CD4-positive, alpha-beta T cell treated with Interleukin-15 for 1 hour (primary cell): ENCODE results near the gene ANXA2R.
"Not testable (repeated sequence)": the region's sequence is repeated elsewhere in the genome, so short reads cannot be mapped to it uniquely, and the experiment has no call there.

ENCODE experiments used
- DNase-seq: peaks from one replicate; pipeline ENCODE4 v3.0.0-alpha.2; 2020

The ANXA2R gene, protein sequence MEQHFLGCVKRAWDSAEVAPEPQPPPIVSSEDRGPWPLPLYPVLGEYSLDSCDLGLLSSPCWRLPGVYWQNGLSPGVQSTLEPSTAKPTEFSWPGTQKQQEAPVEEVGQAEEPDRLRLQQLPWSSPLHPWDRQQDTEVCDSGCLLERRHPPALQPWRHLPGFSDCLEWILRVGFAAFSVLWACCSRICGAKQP

DNA sequence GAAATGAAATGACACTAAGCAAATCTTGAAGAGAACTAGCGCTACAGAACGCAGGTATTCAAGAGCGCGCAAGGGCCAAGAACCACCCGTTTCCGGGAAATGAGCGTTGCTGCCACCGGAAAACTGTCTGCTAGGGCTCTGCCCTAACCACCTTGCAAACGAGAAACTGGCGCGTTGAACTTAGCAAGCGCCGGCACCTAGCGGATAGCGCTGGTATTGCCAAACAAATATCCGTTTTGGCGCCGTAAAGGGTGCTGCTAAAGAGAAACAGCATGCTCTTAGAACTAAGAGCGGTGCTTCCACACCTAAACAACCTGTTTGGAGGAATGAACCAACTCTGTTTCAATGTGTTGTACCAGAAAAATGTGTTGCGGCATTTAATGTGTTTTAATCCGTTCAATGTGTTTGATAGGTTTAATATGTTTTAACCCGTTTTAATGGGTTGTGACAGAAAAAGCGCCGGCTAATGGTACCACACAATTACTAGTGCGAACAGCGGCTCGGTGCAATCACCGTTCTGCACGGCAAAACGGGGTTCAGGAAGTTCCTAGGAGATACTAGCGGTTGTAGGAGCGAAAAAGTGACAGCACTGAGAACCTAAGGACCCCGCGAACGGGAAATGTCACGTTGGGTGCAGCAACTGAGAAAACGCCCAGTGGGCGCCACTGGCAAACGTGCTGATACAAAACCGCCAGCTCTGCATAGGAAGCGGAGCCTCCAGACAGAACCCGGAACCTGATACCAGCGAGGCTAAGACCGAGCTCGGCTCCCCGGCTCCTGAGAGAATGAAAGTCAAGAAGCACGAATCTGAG, at the start of gene ANXA2R:
Gene ANXA2R, minus strand, starts transcription at position 33 of the 812 bp plus-strand sequence. CDS start 273 bp downstream, outside the sequence.
- DNase-seq, result peak; percentile 96

DNA sequence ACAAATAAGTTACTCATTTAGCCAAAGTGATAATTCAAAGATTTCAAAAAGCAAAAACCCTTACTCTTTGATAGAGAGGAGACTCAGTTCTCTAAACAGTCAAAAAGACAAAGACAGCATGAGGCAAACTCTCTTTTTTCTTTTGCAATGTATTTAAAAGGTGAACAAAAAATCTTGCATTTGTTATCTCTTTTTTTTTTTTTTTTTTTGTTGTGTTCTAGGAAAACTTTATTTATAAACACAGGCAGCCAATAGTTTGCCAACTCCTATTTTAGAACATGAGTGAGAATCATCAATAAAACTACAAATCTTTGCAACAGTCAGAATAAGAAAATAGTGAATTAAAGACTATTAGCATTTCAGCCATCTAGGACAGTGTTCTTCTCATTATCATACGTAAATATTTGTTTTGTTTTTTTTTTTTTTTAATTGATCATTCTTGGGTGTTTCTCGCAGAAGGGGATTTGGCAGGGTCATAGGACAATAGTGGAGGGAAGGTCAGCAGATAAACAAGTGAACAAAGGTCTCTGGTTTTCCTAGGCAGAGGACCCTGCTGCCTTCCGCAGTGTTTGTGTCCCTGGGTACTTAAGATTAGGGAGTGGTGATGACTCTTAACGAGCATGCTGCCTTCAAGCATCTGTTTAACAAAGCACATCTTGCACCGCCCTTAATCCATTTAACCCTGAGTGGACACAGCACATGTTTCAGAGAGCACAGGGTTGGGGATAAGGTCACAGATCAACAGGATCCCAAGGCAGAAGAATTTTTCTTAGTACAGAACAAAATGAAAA, 46.2 kb upstream of the ANXA2R start:
- not testable (repeated sequence) for DNase-seq

DNA sequence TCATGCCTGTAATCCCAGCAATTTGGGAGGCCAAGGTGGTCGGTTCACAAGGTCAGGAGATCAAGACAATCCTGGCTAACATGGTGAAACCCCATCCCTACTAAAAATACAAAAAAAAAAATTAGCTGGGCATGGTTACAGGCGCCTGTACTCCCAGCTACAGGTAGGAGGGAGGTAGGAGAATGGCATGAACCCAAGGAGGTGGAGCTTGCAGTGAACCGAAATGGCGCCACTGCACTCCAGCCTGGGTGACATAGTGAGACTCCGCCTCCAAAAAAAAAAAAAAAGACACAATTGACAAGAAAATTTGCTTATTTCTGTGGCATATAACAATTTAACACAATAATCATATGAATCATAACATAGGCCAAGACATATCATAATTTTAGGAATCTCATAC, 45.3 kb upstream of the ANXA2R start:
- DNase-seq, result no peak

DNA sequence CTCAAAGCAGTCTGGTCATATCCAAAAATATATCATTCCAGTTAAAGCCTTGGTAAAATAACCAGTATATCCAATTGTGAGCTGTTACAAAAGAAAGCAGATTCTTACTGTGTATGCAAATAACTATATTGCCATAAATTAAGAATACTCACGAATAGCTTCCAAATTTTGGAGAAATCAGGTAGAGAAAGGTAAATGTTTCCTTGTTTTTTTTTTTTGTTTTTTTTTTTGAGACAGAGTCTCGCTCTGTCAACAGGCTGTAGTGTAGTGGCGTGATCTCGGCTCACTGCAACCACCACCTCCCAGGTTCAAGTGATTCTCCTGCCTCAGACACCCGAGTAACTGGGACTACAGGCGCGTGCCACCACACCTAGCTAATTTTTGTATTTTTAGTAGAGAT, 44.3 kb upstream of the ANXA2R start:
- not testable (repeated sequence) for DNase-seq

DNA sequence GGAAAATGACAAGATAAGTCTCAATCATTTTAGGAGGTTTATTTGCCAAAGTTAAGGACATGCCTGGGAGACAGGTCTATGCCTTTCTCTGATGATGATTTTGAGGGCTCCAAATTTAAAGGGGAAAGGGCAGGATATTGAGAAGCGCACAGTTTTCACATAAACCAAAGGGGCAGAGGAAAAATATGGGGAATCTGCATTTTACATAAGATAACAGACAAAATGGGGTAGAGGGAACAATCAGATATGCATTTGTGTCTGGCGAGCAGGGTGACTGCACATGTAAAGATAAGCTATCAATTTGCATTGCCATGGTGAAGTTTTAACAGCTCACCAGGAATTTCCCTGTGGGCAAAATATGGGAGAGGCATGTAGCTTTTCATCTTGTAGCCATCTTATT, 41.2 kb upstream of the ANXA2R start:
- DNase-seq, result not testable (repeated sequence)

DNA sequence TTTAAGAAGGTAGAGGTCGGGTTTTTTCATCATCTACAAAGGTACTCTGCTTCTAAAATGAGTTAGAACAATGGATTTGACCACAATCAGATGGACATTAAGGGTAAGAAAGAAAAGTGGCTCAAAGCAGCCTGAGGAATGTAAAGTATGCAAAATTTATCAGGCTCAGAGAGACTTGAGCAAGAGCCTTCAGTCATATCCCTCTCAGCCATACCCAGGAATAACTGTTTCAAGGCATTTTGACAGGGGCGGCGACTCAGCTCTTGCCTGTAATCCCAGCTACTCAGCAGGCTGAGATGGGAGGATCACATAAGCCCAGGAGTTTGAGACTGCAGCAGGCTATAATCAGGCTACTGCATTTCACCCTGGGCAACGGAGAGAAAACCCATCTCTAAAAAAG, 38.8 kb upstream of the ANXA2R start:
- DNase-seq, result no peak

DNA sequence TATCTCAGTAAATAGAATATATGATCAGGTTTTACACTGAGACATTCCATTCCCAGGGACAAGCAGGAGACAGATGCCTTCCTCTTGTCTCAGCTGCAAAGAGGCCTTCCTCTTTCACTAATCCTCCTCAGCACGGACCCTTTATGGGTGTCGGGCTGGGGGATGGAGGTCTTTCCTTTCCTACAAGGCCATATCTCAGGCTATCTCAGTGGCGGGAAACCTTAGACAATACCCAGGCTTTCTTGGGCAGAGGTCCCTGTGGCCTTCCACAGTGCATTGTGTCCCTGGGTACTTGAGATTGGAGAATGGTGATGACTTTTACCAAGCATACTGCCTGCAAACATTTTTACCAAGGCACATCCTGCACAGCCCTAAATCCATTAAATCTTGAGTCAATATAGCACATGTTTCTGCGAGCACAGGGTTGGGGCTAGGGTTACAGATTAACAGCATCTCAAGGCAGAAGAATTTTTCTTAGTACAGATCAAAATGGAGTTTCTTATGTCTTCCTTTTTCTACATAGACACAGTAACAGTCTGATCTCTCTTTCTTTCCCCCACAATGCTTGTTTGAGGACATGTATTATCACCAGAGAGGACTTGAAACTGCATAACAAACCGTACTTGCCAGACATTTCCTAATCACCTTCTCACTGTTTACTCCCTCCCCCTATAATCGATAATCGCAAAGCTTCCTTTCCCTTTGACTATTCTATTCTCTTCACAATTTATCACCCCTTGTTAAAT, 37.5 kb upstream of the ANXA2R start:
- not testable (repeated sequence) for DNase-seq

DNA sequence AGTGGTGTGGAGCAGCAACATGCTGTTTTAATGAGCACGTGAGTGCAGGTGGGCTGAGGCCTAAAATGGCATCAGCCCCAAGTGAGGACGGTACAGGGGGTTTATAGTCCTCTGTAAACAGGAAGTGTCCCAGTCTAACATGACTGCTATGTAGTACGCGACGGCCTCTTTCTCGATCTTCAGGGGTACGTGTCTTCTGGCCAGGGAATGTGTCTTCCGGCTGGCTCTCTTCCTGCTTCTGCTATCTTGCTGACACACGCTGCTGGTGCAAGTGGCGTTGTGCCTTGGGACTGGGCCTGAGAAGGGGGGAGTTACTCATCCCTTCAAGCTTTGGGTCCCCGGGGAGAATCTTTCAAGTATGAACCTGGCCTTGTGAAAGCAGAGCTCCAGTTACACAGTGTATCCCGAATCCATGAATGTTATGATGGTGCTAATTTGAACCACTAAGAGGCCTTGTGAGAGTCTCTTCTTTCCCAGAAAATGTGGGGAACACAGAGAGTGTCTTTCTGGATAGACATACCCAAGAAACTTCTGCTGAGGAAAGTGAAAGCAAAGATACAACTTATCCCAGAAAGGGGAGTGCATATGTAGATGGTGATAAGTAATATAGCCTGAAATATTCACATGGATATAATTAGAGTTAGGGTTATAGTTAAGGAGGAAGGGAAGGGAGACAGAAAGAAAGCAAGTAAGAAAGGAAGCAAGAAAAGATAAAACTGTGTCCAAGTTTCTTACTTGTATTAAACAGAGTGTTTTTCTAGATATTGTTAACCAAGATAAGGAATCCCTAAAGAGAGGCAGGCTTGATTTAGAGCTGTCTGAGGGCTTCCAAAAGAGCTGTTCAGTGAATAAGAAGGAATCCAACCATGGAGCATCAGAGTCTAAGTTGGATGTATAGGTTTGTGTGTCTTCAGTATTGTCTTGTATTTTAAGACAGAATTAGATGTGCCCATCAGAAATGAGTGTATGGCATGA, 35.5 kb upstream of the ANXA2R start:
- no peak for DNase-seq

DNA sequence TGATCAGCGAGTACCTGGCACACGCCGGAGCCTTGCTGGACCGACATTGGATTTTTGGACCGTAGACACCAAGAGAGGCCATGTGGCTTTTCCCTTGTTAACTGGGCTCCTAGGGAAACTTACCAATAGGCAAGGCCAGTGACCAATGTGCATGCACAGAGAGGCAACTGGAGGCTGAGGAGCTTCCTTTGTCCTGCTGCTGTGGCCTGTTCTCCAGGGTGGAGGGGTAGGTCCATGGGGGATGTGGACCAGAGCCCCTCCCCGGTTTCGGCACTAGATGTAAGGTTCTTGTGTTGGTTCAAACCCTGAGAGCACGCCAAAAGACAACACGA, 34.8 kb upstream of the ANXA2R start:
- no peak for DNase-seq

DNA sequence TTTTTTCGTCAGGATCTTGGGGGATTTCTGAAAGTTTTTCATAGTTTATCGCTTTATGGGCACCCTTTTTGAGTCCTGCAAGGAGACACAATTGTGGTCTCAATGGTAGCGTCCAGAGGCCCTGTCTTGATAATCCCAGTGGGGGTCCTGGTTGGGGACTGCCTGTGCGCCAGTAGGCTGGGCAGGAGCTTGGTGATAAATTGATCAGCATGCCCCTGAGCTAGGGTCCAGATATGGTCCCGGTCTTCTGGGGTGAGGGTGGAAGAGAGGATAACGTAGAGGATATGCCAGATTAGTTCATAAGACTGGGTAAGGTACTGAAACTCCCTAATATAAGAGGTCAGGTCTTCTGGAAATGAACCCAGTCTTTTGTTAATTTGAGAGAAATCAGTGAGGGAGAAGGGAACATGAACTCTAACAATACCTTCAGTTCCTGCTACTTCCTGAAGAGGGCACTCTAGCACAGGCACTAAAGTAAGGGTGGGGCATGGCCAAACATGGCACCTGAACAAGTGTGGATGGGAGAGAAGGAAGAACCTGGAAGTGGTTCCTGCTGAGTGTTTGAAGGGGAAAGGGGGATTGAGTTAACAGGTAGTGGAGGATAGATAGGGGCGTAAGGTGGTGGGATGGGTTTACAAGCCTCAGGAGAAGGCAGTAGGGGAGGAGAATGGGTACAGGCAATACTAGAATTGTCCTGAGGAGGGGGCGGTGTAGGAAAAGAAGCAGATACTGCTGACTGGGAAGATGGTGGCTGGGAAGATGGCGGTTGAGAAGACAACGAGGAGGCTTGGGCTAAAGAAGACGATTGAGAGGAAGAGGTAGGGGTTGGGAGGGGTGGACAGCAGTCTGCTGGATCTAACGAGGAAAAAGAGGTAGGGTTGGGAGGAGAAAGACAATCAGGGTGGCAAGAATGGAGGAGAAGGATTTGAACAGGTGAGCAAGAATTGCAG, 33.8 kb upstream of the ANXA2R start:
- peak; percentile 35 for DNase-seq

DNA sequence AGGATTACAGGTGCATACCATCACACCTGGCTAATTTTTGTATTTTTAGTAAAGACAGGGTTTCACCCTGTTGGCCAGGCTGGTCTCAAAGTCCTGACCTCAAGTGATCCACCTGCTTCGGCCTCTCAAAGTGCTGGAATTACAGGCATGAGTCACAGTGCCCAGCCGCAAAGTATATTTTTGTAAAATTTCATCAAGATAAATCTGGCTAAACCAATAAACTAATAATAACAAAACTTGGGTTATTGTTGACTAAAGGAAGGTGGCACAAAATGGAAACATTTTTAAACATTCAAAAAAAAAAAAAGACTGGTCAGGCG, 29.2 kb upstream of the ANXA2R start:
- not testable (repeated sequence) for DNase-seq

DNA sequence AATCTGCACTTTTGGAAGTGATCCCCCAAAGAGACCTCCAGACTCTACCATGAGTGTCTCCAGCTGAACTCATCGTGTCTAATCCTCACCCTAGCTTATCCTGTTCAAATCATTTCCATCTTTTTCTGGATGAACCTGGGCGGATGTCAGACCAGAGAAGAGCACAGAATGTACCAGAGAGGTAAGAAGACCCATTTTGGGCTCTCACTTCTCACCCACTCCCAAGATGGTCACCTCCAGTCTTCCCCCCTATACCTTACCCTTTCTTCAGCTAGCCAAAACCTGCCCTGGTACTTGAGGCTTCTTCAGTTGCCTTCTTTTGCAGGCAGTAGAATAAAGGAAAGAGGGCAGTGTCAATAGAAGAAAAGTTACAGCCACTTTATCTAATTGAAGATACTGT, 27.9 kb upstream of the ANXA2R start:
- no peak for DNase-seq

DNA sequence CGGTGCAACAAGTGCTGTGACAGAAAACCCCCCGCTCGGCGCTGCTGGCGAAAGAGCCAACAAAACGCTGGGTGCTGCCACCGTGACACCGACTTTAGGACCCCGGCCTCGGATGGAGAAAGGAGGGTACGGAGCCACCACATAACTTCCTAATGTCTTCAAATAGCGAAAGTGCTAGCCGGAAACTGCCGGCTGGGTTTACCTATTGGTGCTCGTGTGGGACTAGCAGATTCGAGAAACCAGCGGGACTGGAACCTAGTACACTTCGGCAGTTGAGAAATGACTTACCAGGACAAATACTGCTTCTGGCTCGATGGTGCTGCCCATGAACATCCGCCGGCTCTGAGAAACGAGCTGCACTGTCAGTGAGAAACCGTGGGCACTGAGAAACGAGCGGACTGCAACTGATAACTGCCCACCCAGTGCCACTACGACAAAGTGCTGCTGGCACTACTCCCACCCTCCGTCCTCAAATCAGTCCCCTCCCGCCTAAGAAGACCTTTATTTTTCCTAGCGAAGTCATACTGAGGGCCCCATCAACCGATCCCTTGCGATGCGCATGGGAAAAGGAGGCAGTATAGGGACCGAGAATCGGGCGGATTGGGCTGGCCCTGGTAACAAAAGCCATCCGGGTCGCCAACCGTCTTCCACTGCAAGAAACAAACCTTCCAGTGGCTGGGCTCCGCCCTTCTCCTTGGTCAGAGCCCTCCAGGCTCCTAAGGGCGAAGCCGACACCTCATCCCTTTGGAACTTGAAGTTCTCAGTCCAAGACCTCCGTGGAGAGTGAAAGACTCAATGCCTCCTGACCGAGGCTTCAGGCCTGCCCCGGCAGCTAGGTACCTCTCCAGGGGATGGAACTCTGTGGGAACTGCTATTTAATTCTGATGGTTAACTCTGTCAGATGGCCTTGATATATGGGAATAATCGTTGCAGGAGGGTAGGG, 27.0 kb upstream of the ANXA2R start:
- peak; percentile 87 for DNase-seq

DNA sequence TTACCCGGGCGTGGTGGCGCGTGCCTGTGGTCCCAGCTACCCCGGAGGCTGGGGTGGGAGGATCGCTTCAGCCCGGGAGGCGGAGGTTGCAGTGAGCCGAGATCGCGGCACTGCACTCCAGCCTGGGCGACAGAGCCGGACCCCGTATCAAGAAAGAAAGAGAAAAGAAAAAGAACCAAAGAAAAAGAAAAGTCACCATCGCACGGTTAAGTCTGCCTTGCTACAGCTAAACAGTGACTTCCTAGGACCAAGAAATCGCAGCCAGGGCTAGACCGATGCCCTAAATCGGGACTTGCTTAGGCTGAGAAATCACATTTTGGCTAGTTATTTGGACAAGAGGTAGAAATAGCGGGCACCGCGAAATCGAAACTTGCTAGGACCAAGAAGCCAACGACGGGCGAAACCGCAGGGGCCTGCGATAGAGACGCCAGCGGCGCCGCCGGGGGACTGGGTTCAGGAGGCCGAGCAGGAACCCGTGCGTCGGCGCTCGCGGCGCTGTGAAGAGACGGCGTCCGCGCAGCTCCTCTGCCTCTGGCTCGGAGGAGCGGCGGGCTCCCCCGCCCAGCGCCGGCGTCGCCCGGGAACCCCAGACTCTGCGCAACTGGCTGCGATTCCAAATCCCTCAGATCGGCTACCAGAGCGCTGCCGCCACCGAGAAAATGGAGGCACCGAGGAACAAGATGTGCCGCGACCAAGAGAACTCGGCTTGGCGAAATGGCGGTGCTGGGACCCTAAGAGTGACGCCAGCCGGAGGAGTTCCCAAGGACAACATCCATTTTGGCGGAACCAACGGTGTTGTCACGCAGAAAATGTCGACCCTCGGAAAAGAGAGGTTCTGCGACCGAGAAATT, 26.1 kb upstream of the ANXA2R start:
- DNase-seq, result peak; percentile 79

DNA sequence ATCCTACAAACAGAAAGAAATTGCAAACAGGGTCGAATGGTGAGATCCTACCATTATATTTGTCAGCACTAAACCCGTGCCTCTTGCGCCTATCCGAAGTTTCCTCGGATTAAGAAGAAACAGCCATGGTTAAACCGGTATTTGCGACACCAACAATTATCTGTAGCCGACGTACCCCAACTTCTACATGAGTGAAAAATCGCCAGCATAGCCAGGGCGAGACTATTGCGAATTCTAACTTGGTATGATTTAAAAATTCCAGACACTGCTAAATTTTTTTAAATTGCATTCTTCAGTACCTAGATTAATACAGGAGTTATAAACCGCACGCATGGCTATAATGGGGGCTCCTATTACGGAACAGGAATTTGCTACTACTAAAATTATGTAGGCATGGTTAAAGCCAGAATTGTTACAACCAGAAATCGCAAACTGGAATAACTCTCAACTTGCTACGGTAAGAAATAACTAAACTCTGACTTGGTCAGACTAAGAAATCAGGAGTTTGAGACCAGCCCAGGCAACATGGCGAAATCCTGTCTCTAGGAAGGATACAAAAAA, 25.3 kb upstream of the ANXA2R start:
- DNase-seq, result no peak

DNA sequence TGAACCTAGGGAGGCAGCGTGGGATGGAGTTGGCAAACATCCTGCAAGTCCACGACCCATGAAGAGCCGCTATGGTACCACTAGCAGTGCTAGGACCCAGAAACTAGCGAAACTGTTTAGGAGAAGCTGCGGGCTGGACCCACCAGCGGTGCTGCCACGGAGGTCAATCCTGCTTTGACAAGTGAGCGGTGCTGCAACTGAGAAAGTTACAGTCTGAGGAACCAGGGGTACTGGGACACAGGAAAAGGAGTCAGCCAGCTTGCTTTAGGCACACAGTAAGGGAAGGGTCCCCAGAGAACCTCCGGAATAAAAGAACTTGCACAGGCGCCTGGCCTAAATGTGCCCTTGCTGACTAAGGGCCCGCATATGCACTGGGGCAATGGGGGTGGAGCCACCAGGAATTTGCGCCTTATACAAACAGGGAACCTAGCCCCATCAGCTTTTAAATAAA, 23.6 kb upstream of the ANXA2R start:
- no peak for DNase-seq

DNA sequence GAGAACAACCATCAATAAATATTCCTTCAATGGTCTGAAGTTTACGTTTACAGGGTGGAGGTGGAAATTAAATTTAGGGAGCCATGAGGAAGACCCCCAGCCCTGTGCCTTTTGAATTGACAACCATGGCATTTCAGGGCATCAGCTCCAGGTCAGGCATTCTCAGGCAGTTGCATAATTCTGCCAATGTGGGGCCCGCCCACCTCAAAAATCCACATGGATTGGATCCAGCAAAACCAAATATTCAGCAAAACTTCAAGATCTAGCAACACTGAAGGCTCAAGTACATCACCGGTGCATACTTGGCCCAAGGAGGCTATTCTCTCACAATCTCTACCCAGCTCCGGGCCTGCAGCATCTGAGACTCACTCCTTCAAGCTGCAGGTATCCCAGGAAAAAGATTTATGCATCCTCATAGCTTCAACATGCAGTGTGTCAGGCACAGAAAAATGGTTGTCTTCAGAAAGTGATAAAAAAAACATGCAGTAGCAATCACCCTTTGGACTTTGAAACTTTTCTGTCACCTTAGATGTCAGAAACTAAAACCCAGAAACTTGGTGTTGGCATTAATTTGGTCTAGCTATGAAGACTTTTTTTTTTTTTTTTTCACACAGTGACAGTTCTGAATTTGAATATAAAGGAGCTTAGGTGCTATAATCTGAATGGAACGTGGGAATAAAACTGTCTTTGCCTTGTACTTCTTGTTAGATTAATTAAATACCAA, 21.4 kb upstream of the ANXA2R start:
- no peak for DNase-seq
